Measurements from ENCODE around the gene LRRK1.

The LRRK1 gene

DNA sequence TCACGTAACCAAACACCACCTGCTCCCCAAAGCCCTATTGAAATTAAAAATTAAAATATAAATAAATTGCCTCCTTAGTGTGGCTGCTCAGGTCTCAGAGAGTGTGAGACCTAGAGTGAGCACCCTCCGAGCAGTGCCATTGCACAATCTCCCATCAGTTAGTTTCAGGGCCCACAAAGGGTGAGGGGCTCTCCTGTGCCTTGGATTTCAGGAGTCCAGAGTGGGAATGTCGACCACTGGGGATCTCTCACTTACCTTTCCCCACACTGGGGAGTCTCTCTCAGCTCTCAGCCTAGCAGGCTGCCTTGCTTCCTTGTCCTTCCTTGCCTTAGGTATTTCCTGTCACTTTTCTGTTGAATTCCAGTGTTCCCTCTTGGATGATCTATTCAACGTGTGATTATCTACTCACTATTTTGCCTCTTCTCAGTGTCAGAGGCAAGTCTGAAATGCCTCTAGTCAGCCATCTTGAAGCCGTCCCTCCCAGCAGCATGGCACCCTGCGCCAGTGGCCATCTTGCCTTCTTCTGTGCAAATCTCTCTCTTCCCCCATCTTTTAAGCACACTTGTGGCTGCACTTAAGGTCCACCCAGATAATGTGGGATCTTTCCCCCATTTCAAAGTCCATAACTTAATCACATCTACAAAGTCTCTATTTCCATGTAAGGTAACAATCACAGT, 119.3 kb downstream of the LRRK1 start:
- no peak for TF ChIP-seq CTCF (IDR thresholded peaks at IDR 0.05; ENCODE audit: insufficient read depth, low read length, missing control alignments)
- no peak overlapping the region for H3K4me3 ChIP-seq (ENCODE audit: low read depth, low read length)
- CTCF ChIA-PET, result interaction anchor here (1.6 kb wide), 1 partner anchor 220 kb away, joined by 3 read pairs; no protein-coding TSS in a partner anchor
- DNase-seq (ENCODE audit: low read depth, low spot score), result no peak
- POLR2A ChIA-PET, result no interaction called here

DNA sequence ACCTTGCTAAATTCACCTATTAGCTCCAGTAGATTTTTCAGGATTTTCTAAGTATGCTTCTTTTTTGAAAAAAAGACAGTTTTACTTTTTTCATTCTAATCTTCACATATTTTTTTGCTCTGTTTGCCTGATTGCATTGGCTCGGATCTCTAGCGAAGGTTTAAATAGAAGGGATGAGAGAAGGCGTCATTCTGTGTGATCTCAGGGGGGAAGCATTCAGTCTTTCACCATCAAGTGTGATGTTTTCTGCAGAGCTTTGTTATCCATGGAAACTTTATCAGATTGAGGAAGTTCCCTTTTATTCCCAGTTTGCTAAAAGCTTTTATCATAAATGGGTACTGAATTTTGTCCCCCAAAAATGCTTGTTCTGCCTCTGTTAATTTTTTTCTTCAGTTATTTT, 120.3 kb downstream of the LRRK1 start:
- CTCF ChIA-PET, result interaction anchor here (1.5 to 1.6 kb wide), 2 partner anchors 24 to 219 kb away, joined by 3 to 7 read pairs; no protein-coding TSS in a partner anchor
- no peak for TF ChIP-seq CTCF (IDR thresholded peaks at IDR 0.05; ENCODE audit: insufficient read depth, low read length, missing control alignments)

DNA sequence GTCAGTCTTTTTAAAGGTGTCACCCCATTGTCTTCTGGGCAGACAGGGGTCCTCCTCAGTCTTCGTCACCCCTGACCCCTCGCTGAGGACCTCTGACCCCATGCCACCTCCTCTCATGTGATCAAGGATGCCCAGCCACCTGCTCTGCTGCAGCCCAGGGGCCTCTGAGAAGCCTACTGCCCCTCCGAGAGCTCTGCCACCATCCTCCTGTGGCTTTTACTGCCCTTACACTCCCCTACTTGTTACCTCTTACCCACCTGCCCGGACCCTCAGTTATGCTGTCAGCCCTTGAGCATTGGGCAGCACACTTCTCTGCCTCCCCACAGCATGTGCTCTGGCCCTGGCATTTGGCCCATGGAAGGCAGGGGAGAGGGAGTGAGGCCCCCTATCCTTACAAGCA, 123.2 kb downstream of the LRRK1 start:
- no peak overlapping the region for H3K4me3 ChIP-seq (ENCODE audit: low read depth, low read length)
- POLR2A ChIA-PET, result no interaction called here
- no peak for TF ChIP-seq CTCF (IDR thresholded peaks at IDR 0.05; ENCODE audit: insufficient read depth, low read length, missing control alignments)
- DNase-seq (ENCODE audit: low read depth, low spot score), result no peak
- CTCF ChIA-PET, result interaction anchor here (1.2 kb wide), 1 partner anchor 26 kb away, joined by 4 read pairs; no protein-coding TSS in a partner anchor

More for the DNA sequence above, 120.3 kb downstream of the LRRK1 start:
- DNase-seq (ENCODE audit: low read depth, low spot score), result no peak
- H3K4me3 ChIP-seq (ENCODE audit: low read depth, low read length), result no peak overlapping the region
- POLR2A ChIA-PET, result no interaction called here

GRCh38 chr15:101043011-101043410, 123.9 kb downstream of the LRRK1 start:
- TF ChIP-seq CTCF (IDR thresholded peaks at IDR 0.05; ENCODE audit: insufficient read depth, low read length, missing control alignments), result no peak
- no peak overlapping the region for H3K4me3 ChIP-seq (ENCODE audit: low read depth, low read length)
- ChIA-PET POLR2A (no interaction called here), CTCF (interaction anchor here (1.2 kb wide), 1 partner anchor 27 kb away, joined by 4 read pairs; no protein-coding TSS in a partner anchor)
- no peak for DNase-seq (ENCODE audit: low read depth, low spot score)

DNA sequence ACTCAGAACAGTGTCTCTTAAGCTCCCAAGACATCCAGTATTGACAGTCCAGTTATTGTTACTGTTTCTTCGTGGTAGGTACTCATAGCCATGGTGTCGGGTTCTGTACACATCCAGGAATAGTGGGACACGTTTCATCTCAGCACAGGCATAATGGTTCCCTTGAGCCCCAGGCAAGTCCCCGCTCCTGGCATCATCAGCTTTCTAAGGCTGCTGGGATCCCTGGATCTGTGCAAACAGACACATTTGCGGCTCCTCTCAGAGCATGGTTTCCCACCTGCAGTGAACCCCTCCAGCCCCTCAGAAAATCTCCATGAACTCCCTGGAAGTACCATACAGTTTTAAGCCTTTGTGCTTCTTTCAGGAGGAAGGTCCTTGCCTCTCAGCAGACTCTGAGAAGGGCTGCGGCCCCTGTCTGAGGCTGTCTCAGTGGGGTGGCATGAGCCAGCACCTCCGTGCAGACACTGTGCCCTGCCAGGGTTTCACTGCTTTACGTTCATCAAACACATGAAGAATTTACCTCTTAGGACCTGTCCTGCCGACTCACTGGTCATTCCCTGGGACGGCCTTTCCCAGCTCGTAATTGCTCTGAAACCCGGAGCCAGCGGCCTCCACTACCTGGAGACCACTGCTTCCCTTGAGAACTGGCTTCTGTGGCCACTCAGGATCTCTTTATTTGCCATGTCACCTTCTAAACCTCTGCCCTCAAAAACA, 124.9 kb downstream of the LRRK1 start:
- DNase-seq (ENCODE audit: low read depth, low spot score), result no peak
- H3K4me3 ChIP-seq (ENCODE audit: low read depth, low read length), result no peak overlapping the region
- TF ChIP-seq CTCF (IDR thresholded peaks at IDR 0.05; ENCODE audit: insufficient read depth, low read length, missing control alignments), result no peak
- POLR2A ChIA-PET, result no interaction called here
- CTCF ChIA-PET, result interaction anchor here (0.6 to 0.7 kb wide), 2 partner anchors 36 to 44 kb away, joined by 3 read pairs; no protein-coding TSS in a partner anchor

GRCh38 chr15:101044625-101045235, 125.6 kb downstream of the LRRK1 start:
- no peak overlapping the region for H3K4me3 ChIP-seq (ENCODE audit: low read depth, low read length)
- no peak for DNase-seq (ENCODE audit: low read depth, low spot score)
- CTCF ChIA-PET, result interaction anchor here (0.7 to 1.3 kb wide), 4 partner anchors 29 to 43 kb away, joined by 3 to 5 read pairs (median 4); no protein-coding TSS in a partner anchor
- TF ChIP-seq CTCF (IDR thresholded peaks at IDR 0.05; ENCODE audit: insufficient read depth, low read length, missing control alignments), result no peak
- POLR2A ChIA-PET, result no interaction called here

All from AG04449 (cell line).